Endometrial microvascular endothelial cells (primary cell): ENCODE measurements around the gene ATAD3C. TPM values are rescaled to one million over a fixed set of nuclear protein-coding genes. Genes with fewer than 3 reads are reported as not detected.
"Not testable (repeated sequence)": the region's sequence is repeated elsewhere in the genome, so short reads cannot be mapped to it uniquely, and the experiment has no call there.

Source experiments
- in situ Hi-C: cut with HindIII; loops from 2 replicates; pipeline ENCODE4 v1.10.0; 2017; ENCODE audit warnings: low sequenced_read_pairs, low pct_unique_long_range_greater_than_20kb; ENCODE audit errors: inconsistent ontology term
- total RNA-seq: library from RNA; depleted of rRNA; stranded (reverse); fragments of >200 nt; gene quantifications from one replicate; pipeline ENCODE4 v1.2.3, GENCODE V29; 2015; ENCODE audit errors: inconsistent ontology term

Gene ATAD3C, protein sequence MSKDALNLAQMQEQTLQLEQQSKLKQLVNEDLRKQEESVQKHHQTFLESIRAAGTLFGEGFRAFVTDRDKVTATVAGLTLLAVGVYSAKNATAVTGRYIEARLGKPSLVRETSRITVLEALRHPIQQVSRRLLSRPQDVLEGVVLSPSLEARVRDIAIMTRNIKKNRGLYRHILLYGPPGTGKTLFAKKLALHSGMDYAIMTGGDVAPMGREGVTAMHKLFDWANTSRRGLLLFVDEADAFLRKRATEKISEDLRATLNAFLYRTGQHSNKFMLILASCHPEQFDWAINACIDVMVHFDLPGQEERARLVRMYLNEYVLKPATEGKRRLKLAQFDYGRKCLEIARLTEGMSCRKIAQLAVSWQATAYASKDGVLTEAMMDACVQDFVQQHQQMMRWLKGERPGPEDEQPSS
- under 0.01 TPM for total RNA-seq

DNA sequence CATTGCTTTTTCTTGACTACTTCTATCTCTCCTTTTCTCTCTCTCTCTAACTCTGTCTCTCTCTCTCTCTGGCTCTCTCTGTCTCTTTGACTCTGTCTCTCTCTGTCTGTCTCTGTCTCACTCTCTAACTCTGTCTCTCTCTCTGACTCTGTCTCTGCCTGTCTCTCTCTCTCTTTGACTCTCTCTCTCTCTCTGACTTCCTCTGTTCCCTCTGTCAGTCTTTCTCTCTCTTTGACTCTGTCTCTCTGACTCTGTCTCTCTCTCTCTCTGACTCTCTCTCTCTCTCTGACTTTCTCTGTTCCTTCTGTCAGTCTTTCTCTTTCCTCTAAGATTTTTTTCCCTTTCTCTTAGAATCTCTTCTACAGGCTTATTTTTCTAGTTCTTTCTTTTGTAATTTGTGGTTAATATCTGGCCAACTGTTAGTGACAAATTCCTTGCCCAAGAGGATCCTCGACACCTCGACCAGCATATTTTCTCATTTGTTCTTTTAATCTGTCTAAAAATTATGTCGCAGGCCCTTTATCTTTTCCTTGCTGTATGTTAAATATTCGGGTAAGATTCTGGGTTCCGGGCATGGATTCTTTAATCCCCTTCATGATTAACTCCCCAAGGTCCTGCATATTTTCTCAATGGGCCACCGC lies at the start of gene ATAD3C:
TSS of gene ATAD3C (plus strand) at position 591 of the 641 bp plus-strand sequence. CDS start 995 bp downstream, outside the sequence.
- in situ Hi-C loops = no loop called here

DNA sequence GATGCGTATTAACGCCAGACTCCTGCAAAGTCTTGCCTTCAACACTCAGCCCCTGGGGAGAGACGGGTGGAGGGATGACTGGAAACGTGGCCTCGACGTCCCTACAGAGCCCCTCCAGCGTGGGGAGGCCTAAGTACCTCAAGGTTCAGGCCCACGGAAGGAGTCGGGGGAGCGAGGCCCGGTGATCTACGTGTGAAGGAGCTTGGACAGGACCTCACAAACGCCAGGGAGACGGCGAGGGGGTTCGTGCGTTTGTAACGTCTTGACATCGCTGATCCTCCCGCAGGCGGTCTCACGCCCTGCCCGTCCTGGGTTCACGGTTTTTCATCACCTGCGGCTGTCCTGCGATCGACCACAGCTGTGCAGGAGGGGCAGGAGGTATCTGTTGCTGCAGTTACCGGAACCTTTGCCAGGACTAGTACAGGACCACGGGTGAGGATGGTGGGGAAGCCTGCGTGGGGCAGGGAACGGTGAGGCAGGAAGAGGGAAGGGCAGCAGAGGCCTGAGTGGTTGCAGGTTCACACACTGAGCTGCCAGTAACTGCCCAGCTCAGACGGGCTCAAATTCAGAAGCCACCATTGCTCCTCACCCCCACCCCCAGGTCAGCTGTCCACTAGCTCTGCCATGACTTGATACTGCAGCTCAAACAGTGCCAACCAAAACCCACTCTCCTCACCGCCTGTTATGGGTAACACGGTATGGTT lies 49.5 kb upstream of the ATAD3C start:
- in situ Hi-C loops = no loop called here

DNA sequence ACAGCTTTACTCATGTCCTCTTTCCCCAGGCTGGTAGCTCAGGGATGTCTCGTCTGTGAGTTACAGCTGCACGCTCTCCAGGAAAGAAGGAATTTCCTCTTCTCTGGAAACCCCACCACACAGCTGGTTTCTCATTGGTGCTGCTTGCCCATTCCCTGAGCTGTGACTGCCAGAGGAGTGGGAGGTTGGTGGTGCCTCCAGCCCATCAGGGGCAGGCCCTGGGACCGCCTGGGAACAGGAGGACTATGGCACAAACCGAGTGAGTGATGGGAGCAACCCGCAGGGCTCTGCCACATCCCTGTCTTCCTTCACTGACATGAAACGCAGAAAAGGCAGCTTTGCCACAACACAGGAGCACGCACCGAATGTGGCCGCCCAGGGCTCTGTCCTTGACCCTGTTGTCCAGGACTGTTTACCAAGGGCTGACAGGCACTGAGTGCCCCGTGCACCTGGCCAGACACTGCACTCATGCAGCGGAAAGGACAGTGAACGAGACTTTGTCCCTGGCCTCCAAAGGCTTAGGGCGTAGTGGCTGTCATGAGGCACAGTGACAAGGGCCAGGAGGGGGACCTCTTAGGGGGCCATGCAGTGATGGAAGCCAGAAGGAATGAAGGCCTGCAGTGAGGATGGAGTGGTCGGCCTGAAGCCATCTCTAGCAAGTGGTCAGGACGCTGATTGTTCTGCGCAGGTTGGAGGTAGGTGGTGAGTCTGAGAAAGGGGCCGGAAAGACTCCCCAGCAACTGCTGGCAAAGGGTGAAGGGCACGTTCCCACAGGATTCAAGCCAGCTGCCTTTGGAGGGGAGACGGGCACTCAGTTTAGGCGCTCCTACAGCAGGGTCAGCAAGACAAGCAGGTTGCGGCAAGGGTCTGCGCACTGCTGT lies 48.7 kb upstream of the ATAD3C start:
- in situ Hi-C loops = no loop called here

DNA sequence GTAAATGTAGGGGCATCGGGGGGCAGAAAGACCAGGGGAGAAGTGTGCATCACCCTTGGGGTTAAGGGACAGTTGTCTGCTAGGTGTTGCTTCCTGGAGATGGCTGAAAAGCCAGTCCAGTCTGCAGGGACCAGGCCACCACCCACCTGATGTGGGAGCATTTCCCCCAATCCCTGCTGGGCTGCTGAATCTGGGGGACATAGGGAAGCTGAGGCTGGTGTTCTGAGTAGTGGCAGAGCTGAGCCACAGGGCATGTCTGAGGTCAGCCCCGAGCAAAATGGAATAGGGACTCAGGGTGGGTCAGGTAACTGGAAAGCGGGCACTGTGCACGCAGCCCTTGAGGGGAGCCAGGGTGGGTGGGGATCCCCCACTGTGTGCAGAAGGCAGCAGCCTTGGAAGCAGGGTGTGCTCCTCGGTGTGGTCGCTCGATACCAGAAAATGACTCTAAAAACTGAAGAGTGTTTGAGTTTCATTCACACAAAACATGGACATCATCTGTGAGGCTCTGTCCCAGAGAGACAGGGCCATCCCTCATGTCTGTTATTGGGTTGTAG lies 48.0 kb upstream of the ATAD3C start:
- in situ Hi-C loops = no loop called here

DNA sequence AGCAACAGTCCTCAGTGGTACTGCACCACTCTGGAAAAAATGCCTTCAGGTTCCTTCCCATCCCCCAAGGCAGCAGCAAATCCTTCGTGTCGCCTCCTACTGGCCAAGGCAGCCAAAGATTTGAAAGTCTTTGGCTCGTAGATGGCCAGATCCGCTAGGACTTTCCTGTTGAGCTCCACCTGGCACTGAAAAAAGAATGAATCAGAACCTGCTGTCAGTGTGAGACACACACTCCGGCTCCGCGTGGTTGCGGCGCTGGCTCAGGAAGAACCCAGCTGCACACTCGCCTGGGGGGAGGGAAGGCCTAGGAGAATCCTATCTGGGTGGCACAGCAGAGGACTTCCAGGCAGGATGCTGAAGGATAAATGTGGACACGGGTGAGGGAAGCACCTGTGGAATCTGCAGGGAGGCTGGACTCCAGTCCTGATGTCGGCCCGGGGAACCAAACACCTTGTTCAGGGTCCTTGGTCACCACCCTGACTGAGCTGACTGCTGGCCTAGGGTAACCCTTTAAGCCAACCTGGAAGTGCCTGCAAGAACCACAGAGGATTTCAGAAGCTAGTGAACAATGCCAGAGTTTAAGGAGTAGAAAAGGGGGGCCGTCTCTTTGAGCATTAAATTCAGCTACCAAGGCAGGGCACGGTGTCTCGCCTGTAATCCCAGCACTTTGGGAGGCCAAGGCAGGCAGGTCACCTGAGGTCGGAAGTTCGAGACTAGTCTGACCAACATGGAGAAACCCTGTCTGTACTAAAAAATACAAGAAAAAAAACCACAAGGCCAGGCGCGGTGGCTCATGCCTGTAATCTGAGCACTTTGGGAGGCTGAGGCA lies 47.2 kb upstream of the ATAD3C start:
- in situ Hi-C loops = no loop called here

DNA sequence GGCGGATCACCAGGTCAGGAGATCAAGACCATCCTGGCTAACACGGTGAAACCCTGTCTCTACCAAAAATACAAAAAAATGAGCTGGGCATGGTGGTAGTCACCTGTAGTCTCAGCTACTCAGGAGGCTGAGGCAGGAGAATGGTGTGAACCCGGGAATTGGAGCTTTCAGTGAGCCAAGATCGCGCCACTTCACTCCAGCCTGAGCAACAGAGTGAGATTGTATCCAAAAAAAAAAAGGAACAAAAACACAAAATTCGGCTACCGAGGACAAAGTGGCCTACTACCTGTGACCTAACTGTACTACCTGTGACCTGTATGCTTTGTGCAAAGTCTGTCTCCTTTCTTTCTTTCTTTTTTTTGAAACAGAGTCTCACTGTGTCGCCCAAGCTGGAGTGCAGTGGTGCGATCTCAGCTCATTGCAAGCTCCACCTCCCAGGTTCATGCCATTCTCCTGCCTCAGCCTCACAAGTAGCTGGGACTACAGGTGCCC lies 46.5 kb upstream of the ATAD3C start:
- in situ Hi-C loops = not testable (repeated sequence)

DNA sequence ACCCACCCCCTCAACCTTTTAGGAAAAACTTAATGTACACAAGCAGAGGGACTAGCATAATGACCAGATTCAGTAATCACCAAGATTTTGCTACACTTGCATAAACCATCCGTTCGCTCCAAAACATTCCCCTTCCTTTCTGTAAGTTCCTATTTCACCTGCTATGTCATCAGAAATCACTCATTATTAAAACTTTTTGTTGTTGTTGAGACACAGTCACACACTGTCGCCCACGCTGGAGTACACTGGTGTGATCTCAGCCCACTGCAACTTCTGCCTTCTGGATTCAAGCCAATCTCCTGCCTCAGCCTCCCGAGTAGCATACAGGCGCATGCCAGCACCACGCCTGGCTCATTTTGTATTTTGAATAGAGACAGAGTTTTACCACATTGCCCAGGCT lies 45.8 kb upstream of the ATAD3C start:
- in situ Hi-C loops = no loop called here

DNA sequence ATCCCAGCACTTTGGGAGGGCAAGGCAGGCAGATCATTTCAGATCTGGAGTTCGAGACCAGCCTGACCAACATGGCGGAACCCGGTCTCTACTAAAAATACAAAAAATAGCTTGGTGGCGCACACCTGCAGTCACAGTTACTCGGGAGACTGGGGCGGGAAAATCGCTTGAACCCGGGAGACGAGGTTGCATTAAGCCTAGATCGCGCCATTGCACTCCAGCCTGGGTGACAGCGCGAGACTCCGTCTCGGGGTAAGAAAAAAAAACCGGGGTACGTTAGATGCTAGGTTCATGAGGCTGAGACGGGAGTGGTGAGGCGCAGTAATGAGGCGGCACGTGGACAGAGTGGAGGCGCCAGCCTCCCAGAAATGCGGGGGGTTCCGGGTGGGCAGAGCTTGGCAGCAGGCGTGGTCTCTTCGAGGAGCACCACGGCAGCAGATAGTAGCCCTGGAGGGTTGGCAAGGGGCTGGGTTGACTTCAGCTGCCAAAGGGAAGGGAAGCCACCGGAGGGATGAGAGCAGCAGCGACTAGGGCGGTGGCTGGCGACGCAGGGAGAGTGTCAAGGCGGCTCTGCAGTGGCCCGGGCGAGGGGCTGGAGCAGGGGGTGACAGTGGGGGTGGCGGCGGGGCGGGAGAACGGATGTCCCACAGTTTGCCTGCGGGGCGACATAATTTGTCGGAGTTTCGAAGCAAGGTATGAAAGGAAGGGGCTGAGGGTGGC lies 43.2 kb upstream of the ATAD3C start:
- in situ Hi-C loops = no loop called here

DNA sequence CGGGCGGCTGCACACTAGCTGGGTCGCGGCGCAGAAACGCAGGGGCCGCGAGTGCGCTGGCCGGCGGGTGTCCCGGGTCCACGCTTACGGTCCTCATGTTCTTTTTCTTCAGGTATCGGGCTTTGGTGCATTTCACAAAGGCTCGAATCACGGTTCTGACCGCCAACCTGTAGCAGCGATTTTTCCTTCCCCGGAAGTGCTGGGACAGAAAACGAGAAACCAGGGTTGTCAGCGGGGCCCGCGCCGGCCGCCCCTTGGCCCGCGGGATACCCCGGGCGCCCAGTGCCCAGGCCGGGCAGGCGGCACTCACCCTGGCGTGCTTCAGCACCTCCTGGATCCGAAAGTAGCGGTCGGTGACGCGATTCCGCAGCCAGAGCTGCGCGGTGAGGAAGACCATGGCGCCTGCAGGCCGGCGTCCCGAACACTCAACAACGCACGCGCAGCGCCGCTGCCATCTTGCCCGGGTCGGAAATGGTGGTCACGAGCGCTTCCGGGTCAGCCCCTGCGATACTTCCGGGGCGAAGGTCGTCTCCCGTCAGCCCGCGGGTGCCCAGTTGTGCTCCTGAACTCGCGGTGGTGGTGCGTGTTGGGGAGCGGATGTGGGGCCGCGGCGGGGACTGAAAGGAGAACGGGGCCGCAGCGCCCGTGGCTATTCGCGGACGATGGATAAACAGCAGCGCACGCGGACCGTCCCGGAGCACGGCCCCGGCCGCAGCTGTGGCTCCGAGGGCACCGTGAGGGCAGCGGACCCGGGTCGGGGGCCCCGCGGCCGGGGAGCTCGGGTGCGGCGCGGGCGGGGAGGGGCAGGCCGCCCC lies 42.5 kb upstream of the ATAD3C start, which contains the start of gene MRPL20:
TSS of gene MRPL20 (minus strand) at position 473 of the 815 bp plus-strand sequence. CDS start at position 397, 76 bp downstream.
- in situ Hi-C loops = no loop called here

DNA sequence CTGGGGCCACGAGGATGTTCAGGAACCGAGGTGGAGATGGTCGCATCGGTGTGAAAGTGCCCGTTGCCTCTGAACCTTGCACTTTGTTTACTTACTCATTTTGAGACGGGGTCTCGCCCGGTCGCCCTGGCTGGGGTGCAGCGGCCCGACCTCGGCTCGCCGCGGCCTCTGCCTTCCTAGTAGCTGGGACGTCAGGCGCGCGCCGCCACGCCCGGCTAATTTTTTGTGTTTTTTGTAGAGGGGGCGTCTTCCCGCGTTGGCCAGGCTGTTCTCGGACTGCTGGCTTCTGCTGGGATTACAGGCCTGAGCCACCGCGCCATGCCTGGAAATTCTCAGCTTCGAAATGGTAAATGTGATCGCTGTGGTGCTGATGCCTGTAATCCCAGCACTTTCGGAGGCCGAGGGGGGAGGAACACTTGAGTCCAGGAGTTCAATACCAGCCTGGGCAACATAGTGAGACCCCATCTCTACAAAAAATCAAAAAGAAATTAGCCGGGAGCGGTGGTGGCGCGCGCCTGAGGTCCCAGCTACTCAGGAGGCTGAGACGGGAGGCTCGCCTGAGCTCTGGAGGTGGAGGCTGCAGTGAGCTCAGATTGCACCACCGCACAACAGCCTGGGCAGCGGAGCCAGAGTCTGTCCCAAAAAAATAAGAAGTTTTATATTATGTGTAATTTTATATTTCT lies 41.7 kb upstream of the ATAD3C start:
- in situ Hi-C loops = no loop called here

DNA sequence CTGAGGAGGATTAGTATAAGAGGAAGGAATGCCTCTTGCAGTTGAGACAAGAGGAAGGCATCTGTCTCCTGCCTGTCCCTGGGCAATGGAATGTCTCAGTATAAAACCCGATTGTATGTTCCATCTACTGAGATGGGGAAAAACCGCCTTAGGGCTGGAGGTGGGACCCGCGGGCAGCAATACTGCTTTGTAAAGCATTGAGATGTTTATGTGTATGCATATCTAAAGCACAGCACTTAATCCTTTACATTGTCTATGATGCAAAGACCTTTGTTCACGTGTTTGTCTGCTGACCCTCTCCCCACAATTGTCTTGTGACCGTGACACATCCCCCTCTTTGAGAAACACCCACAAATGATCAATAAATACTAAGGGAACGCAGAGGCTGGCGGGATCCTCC lies 39.3 kb upstream of the ATAD3C start:
- in situ Hi-C loops = not testable (repeated sequence)

DNA sequence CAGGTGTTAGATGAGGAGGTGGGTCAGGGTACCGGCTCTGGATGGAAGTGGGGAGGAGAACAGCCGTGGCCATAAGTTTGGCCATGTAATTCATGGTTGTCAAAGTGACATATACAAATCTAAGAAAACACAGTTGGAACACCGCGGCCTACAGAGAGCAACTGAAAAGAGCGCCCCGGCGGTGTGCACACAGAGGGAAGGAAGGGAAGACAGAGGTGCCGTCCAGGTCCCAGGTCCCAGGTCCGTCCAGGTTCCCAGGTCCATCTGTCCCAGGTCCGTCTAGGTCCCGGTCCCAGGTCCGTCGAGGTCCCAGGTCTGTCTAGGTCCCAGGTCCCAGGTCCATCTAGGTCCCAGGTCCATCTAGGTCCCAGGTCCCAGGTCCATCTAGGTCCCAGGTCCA lies 37.9 kb upstream of the ATAD3C start:
- in situ Hi-C loops = no loop called here

DNA sequence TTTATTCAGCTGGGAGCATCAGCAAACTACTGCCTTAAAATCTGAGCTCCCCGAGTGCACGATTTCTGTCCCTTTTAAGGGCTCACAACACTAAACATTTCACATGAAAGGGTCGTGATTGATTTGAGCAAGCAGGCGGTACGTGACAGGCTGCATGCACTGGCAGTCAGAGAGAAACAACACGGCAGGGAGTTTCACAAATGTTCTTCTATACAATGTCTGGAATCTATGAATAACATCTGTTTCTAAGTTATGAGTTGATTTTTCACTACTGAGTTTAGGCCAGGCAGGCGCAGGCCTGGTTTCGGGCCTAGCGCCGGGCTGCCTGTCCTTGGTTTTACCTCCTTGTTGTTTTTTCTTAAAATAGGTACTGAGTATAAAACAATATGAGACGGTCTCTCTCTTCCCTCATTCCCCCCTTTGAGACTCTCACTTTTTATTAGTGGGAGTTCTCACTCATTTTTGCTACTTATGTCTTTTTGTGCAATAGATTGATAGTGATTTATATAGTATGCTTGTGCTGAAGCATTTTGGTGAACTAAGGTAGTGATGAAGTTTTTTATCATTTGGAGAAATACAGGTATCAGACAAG lies 37.1 kb upstream of the ATAD3C start:
- in situ Hi-C loops = not testable (repeated sequence)

DNA sequence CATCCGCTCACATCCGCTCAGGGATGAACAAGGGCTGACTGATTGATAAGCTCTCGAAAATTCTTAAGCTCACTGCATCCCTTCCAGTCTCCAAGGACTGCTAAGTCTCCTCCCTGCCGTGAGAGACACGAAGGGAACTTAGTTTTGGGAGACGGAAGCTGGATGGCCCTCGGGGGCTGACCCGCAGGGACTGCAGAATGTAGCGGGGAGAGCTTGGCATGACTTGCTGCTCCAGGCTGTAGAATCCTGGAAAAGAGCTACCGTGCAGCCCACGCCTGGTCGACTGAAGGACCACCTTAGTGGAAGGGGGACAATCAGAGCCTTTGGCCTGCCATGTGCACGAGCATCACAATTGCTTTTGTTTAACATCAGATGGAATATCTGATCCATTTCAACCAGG lies 33.7 kb upstream of the ATAD3C start:
- in situ Hi-C loops = no loop called here

DNA sequence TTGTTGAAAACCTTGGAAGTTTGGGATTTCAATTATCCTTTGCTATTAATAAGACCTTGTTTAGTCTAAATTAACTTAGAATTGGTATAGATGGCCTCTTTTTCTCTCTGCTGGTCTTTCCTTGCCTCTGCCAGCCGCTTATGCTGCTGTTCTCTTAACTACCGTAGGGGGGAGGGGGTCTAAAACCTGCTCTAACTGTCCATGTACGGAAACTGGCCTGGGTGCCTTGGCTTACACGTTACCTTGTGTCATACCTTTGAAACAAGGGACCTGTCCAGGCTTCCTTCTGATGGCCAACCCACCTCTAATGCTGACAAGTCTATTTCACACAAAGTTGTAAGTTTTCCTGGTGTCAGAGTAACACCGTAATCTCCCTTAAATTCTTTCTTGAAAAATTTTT lies 32.1 kb upstream of the ATAD3C start:
- in situ Hi-C loops = not testable (repeated sequence)
